ENCODE results near the gene MED22.

MED22 gene

GRCh38 chr9:133360400-133361393 lies 12.8 kb upstream of the MED22 start:
- Histone ChIP-seq H2AFZ (ENCODE audit: low read length) (no peak overlapping the region), H2BK15ac (ENCODE audit: low read length) (no peak overlapping the region), H3K14ac (ENCODE audit: low read length) (no peak overlapping the region), H3K4ac (ENCODE audit: low read length) (no peak overlapping the region), H3K4me3 (ENCODE audit: low read length in 2 of 2) (no peak overlapping the region), H3K9me3 (replicated peaks in 1 of 2; ENCODE audit: control insufficient read depth in 2 of 2, insufficient read depth in 1 of 2, low read depth in 1 of 2, low read length in 2 of 2) (no peaks in the 10 kb centered on the region), H3K18ac (ENCODE audit: low read length) (no peak overlapping the region), H4K8ac (ENCODE audit: low read depth, low read length) (no peak overlapping the region), H3K27ac (replicated peaks; ENCODE audit: low read length) (no peak overlapping the region), H2BK12ac (ENCODE audit: low read length) (no peak overlapping the region), H2BK120ac (ENCODE audit: low read depth, low read length) (no peak overlapping the region), H2BK5ac (ENCODE audit: low read length) (no peak overlapping the region), H3K36me3 (replicated peaks in 1 of 2; ENCODE audit: control insufficient read depth in 2 of 2, insufficient read depth in 2 of 2, low read length in 2 of 2) (peaks cover 43 to 82% of the 10 kb centered on the region in 2 donors), H3K79me1 (ENCODE audit: low read depth, low read length) (peaks cover 17% of the 10 kb centered on the region), H3K27me3 (ENCODE audit: control insufficient read depth in 3 of 3, insufficient read depth in 3 of 3, low read depth in 1 of 3, low read length in 3 of 3) (no peaks in the 10 kb centered on the region), H4K91ac (ENCODE audit: low read depth, low read length, poor library complexity) (no peak overlapping the region), H3K4me1 (ENCODE audit: control insufficient read depth in 2 of 2, insufficient read depth in 1 of 2, low read depth in 1 of 2, low read length in 2 of 2) (peaks cover 4 to 10% of the 10 kb centered on the region in 2 donors), H2AK5ac (ENCODE audit: low read depth, low read length) (no peak overlapping the region), H3K4me2 (ENCODE audit: insufficient read depth, low read length, poor library complexity, severe bottlenecking) (no peak overlapping the region), H3K23ac (ENCODE audit: low read depth, low read length, poor library complexity) (no peak overlapping the region), H3K9ac (ENCODE audit: low read depth, low read length, poor library complexity) (no peak overlapping the region)
- DNase-seq (ENCODE audit: low spot score) = no peak
- no CpG with 5 or more reads among the region's 21 CpGs for WGBS, 2 donors (ENCODE audit: extremely low coverage in 2 of 2, insufficient read length in 2 of 2, insufficient replicate concordance in 1 of 2)

GRCh38 chr9:133359399-133360175 lies 11.7 kb upstream of the MED22 start:
- no peak overlapping the region for H3K18ac ChIP-seq (ENCODE audit: low read length)
- peak overlapping the region; percentile 20 for H3K23ac ChIP-seq (ENCODE audit: low read depth, low read length, poor library complexity)
- no peak overlapping the region for H2BK15ac ChIP-seq (ENCODE audit: low read length)
- H2AFZ ChIP-seq (ENCODE audit: low read length) = no peak overlapping the region
- no peak overlapping the region for H3K27ac ChIP-seq (replicated peaks; ENCODE audit: low read length)
- H3K9ac ChIP-seq (ENCODE audit: low read depth, low read length, poor library complexity) = no peak overlapping the region
- H3K4ac ChIP-seq (ENCODE audit: low read length) = no peak overlapping the region
- no peak overlapping the region for H2BK120ac ChIP-seq (ENCODE audit: low read depth, low read length)
- no peak overlapping the region for H3K4me2 ChIP-seq (ENCODE audit: insufficient read depth, low read length, poor library complexity, severe bottlenecking)
- DNase-seq (ENCODE audit: low spot score) = no peak
- H3K4me3 ChIP-seq (ENCODE audit: low read length in 2 of 2) = no peak overlapping the region
- H4K91ac ChIP-seq (ENCODE audit: low read depth, low read length, poor library complexity) = no peak overlapping the region
- no peak overlapping the region for H3K14ac ChIP-seq (ENCODE audit: low read length)
- WGBS, 2 donors (ENCODE audit: extremely low coverage in 2 of 2, insufficient read length in 2 of 2, insufficient replicate concordance in 1 of 2) = no CpG with 5 or more reads among the region's 20 CpGs
- H2AK5ac ChIP-seq (ENCODE audit: low read depth, low read length) = peak overlapping the region; percentile 20
- H4K8ac ChIP-seq (ENCODE audit: low read depth, low read length) = no peak overlapping the region
- no peaks in the 10 kb centered on the region for H3K27me3 ChIP-seq (ENCODE audit: control insufficient read depth in 3 of 3, insufficient read depth in 3 of 3, low read depth in 1 of 3, low read length in 3 of 3)
- peaks cover 35 to 70% of the 10 kb centered on the region in 2 donors for H3K36me3 ChIP-seq (replicated peaks in 1 of 2; ENCODE audit: control insufficient read depth in 2 of 2, insufficient read depth in 2 of 2, low read length in 2 of 2)
- no peak overlapping the region for H2BK5ac ChIP-seq (ENCODE audit: low read length)
- peaks cover 16% of the 10 kb centered on the region for H3K79me1 ChIP-seq (ENCODE audit: low read depth, low read length)
- no peak overlapping the region for H2BK12ac ChIP-seq (ENCODE audit: low read length)
- no peaks in the 10 kb centered on the region for H3K9me3 ChIP-seq (replicated peaks in 1 of 2; ENCODE audit: control insufficient read depth in 2 of 2, insufficient read depth in 1 of 2, low read depth in 1 of 2, low read length in 2 of 2)
- H3K4me1 ChIP-seq (ENCODE audit: control insufficient read depth in 2 of 2, insufficient read depth in 1 of 2, low read depth in 1 of 2, low read length in 2 of 2) = peaks cover 4 to 10% of the 10 kb centered on the region in 2 donors

- Histone ChIP-seq H2AFZ (ENCODE audit: low read length) (no peak overlapping the region), H3K18ac (ENCODE audit: low read length) (no peak overlapping the region), H3K23ac (ENCODE audit: low read depth, low read length, poor library complexity) (no peak overlapping the region), H3K9ac (ENCODE audit: low read depth, low read length, poor library complexity) (peak overlapping the region; percentile 9), H3K27me3 (ENCODE audit: control insufficient read depth in 3 of 3, insufficient read depth in 3 of 3, low read depth in 1 of 3, low read length in 3 of 3) (no peaks in the 10 kb centered on the region), H3K79me1 (ENCODE audit: low read depth, low read length) (peaks cover 16% of the 10 kb centered on the region), H3K4me3 (ENCODE audit: low read length in 2 of 2) (peak overlapping the region; percentile 12 to 88), H4K91ac (ENCODE audit: low read depth, low read length, poor library complexity) (no peak overlapping the region), H2BK5ac (ENCODE audit: low read length) (no peak overlapping the region), H3K36me3 (replicated peaks in 1 of 2; ENCODE audit: control insufficient read depth in 2 of 2, insufficient read depth in 2 of 2, low read length in 2 of 2) (peaks cover 28 to 71% of the 10 kb centered on the region in 2 donors), H3K14ac (ENCODE audit: low read length) (no peak overlapping the region), H3K4me2 (ENCODE audit: insufficient read depth, low read length, poor library complexity, severe bottlenecking) (no peak overlapping the region), H2BK15ac (ENCODE audit: low read length) (no peak overlapping the region), H3K4ac (ENCODE audit: low read length) (no peak overlapping the region), H3K4me1 (ENCODE audit: control insufficient read depth in 2 of 2, insufficient read depth in 1 of 2, low read depth in 1 of 2, low read length in 2 of 2) (peaks cover 4 to 10% of the 10 kb centered on the region in 2 donors), H2BK12ac (ENCODE audit: low read length) (no peak overlapping the region), H2BK120ac (ENCODE audit: low read depth, low read length) (no peak overlapping the region), H3K27ac (replicated peaks; ENCODE audit: low read length) (no peak overlapping the region), H2AK5ac (ENCODE audit: low read depth, low read length) (no peak overlapping the region), H4K8ac (ENCODE audit: low read depth, low read length) (no peak overlapping the region), H3K9me3 (replicated peaks in 1 of 2; ENCODE audit: control insufficient read depth in 2 of 2, insufficient read depth in 1 of 2, low read depth in 1 of 2, low read length in 2 of 2) (no peaks in the 10 kb centered on the region)
- no CpG with 5 or more reads among the region's 14 CpGs for WGBS, 2 donors (ENCODE audit: extremely low coverage in 2 of 2, insufficient read length in 2 of 2, insufficient replicate concordance in 1 of 2)
- no peak for DNase-seq (ENCODE audit: low spot score)
These were observed 9.7 kb upstream of the MED22 start for GRCh38 chr9:133357656-133358055.
